Breast epithelium (tissue), 4 donors: Measurements from ENCODE around the gene CCDC34. TPM values are rescaled to one million over a fixed set of nuclear protein-coding genes. Genes with fewer than 3 reads are reported as not detected.

Source experiments
- DNase-seq, 2 donors: peaks; one replicate each; pipeline ENCODE4 v3.0.0-alpha.2; 2019; ENCODE audit warnings: low spot score in 2 of 2
- H3K27ac ChIP-seq, 2 donors: fragments of 200-600 bp; sonication (generic) in 1 of 2; one replicate each; pipeline ENCODE4 v1.5.1; 2016 to 2019; ENCODE audit warnings: mild to moderate bottlenecking in 1 of 2
- H3K27me3 ChIP-seq, 2 donors: fragments of 200-600 bp; sonication (generic) in 1 of 2; one replicate each; pipeline versions ENCODE4 v1.5.1 to v1.6.0; 2017 to 2019; ENCODE audit warnings: control low read depth in 1 of 2, mild to moderate bottlenecking in 1 of 2
- H3K36me3 ChIP-seq: fragments of 200-600 bp; one replicate; pipeline ENCODE4 v1.5.1; 2019
- H3K4me1 ChIP-seq, 2 donors: fragments of 200-600 bp; sonication (generic); one replicate each; pipeline ENCODE4 v1.5.1; 2016 to 2019; ENCODE audit warnings: control low read depth in 1 of 2
- H3K4me3 ChIP-seq, 3 donors: fragments of 200-600 bp; sonication (generic); 1 replicate in 2 of 3; 2 replicates in 1 of 3; pipeline ENCODE4 v1.5.1; 2016 to 2019; ENCODE audit warnings: mild to moderate bottlenecking in 3 of 3, moderate library complexity in 2 of 3
- H3K9me3 ChIP-seq, 2 donors: fragments of 200-600 bp; sonication (generic) in 1 of 2; one replicate each; pipeline ENCODE4 v1.5.1; 2016 to 2019; ENCODE audit warnings: control low read depth in 1 of 2
- CTCF ChIP-seq, 3 donors: fragments of 450-650 bp; IDR thresholded peaks; one replicate each; pipeline ENCODE4 v1.5.1; 2016 to 2017; ENCODE audit warnings: antibody characterized with exemption in 3 of 3, mild to moderate bottlenecking in 3 of 3, moderate library complexity in 3 of 3
- POLR2A ChIP-seq: fragments of 450-650 bp; IDR thresholded peaks from one replicate; pipeline ENCODE4 v1.6.1; 2016; ENCODE audit warnings: antibody characterized with exemption, mild to moderate bottlenecking, moderate library complexity
- POLR2AphosphoS5 ChIP-seq, 3 donors: sonication (generic); formaldehyde crosslinking; IDR thresholded peaks; one replicate each; pipeline ENCODE4 v1.6.1; 2017; ENCODE audit warnings: antibody characterized with exemption in 3 of 3
- intact Hi-C: fragments of 100-400 bp; cut with DNase I; formaldehyde crosslinking; loops from one replicate; pipeline ENCODE4 v1.15.1; 2023; ENCODE audit warnings: low total_unique reads
- total RNA-seq, 3 donors: library from RNA; depleted of rRNA; stranded (reverse); fragments of >200 nt; gene quantifications; one replicate each; pipeline ENCODE4 v1.1.0, GENCODE V29; 2016

CCDC34 gene
- total RNA-seq, 3 donors from 2014 or later, result 2.2 to 9.7 (median 4.9) TPM

DNA sequence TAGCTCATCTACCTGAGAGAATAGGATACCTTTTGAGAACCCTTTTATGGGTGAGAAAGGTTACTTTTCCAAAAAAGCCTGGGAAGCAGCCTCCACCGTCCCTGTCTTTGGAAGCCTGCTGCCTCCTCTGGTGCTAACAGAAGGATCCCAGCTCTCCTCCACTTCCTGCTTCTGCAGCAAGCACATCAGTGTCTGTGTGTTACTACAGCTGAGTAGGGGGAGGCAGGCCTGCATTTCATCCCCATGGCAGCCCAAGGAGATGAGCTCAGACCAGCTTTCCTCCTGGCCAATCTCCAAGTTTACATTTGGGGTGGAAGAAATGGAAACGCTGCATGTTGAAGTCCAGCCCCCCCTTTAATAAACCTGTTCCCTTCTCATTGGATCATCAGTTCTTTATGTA is 7.4 kb upstream of the CCDC34 start:
- Histone ChIP-seq H3K27ac (no peak overlapping the region), H3K9me3 (no peaks in the 10 kb centered on the region), H3K27me3 (no peaks in the 10 kb centered on the region), H3K4me1 (no peaks in the 10 kb centered on the region), H3K36me3 (no peaks in the 10 kb centered on the region), H3K4me3 (no peak overlapping the region)
- no peak for TF ChIP-seq POLR2AphosphoS5 (IDR thresholded peaks at IDR 0.05)
- no peak for TF ChIP-seq CTCF (IDR thresholded peaks at IDR 0.05)
- no peak for TF ChIP-seq POLR2A
- intact Hi-C loops, result no loop called here
- DNase-seq, result no peak

DNA sequence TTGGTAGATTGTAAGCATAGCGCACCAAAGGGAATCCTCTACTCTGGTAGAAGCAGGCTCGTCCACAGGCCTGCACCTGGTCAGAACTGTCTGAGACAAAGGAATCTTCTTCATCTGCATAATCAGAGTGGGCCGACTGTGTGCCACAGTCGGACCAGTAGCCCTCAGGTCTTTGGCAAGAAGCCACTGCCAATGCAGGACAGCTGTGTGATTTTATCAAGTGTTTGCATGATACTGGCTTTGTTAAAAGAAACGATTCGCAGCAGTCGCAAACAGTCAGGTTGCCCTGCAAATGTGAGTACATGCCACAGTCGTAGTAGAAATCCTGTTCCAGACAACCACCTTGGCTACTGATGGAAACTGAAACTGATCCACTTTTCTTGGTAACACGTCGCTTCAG is 4.9 kb upstream of the CCDC34 start:
- peak overlapping the region in 1 of 3 donors; percentile 19 for H3K4me3 ChIP-seq
- intact Hi-C loops, result no loop called here
- TF ChIP-seq POLR2A (no peak), POLR2AphosphoS5 (IDR thresholded peaks at IDR 0.05) (no peak), CTCF (IDR thresholded peaks at IDR 0.05) (no peak)
- DNase-seq, result no peak
- no peaks in the 10 kb centered on the region for H3K27me3 ChIP-seq
- no peaks in the 10 kb centered on the region for H3K4me1 ChIP-seq
- no peaks in the 10 kb centered on the region for H3K36me3 ChIP-seq
- no peaks in the 10 kb centered on the region for H3K9me3 ChIP-seq
- H3K27ac ChIP-seq, result peak overlapping the region in 1 of 2 donors; percentile 52

DNA sequence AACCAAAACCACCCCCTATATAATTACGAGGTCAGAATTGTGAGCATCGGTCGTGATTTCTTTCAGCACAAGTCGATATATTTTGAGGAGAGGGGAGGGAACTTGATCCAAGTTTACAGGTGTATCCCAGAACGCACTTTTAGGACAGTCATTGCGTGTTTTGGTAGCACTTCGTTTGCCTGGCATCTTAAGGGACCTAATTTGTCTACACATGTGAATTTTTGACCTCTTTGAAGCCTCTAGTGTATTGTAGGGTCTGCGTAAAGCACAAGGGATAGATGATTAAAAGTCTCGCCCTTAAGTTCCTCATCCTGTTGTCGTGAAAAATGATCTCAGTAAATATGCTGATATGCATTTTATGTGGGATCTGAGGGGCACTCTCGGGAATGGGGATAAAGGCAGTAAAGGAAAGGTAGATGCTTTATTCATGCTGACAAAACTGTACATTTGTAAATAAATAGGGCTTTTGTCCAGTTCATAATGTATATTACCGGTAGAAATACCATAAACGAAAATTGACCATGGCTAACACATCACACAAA is 632 bp upstream of the CCDC34 start:
- Histone ChIP-seq H3K4me3 (peak overlapping the region; percentile 63 to 90 (median 81)), H3K27me3 (no peaks in the 10 kb centered on the region), H3K9me3 (no peaks in the 10 kb centered on the region), H3K4me1 (no peaks in the 10 kb centered on the region), H3K36me3 (no peaks in the 10 kb centered on the region), H3K27ac (peak overlapping the region; percentile 80 to 85)
- DNase-seq, result no peak
- intact Hi-C loops, result no loop called here
- no peak for TF ChIP-seq POLR2AphosphoS5 (IDR thresholded peaks at IDR 0.05)
- TF ChIP-seq POLR2A, result no peak
- no peak for TF ChIP-seq CTCF (IDR thresholded peaks at IDR 0.05)

DNA sequence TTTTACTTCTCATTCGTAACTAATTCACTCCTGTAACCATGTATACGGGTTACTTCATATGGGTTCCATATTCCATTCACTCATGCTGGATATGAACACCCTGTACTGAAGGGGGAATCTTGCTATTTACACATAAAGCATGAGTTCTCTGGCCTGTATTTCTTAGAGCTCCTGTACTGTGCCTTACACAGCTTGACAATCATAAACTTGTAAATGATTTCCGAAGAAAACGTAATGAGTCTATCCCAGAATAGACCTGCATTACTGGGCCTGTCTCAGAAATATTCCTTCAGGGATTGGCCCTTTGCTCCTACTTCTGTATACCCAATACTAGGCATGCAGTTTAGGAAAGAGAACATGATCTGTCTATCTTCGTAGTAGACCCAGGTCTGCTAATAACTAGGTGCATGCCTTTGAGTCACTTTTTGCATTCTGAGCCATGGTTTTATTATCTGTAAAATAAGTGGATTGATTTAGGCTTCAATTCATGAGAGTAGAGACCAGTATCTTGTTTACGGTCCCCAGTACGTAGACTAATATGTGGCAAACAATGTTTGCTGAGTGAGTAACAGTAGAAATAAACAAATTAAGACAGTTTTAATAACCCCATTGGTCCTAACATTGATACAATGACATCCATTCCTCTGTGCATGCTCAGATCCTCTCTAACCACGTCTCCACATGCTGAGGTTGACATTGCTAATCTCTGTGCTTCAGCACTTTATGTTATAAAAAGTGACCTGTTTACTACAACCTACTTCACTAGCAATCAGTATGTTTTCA is 1.2 kb downstream of the CCDC34 start:
- Histone ChIP-seq H3K27me3 (no peaks in the 10 kb centered on the region), H3K4me3 (peak overlapping the region in 2 of 3 donors; percentile 81 to 90), H3K9me3 (no peaks in the 10 kb centered on the region), H3K27ac (no peak overlapping the region), H3K4me1 (no peaks in the 10 kb centered on the region), H3K36me3 (no peaks in the 10 kb centered on the region)
- no peak for TF ChIP-seq POLR2AphosphoS5 (IDR thresholded peaks at IDR 0.05)
- no peak for TF ChIP-seq POLR2A
- no peak for TF ChIP-seq CTCF (IDR thresholded peaks at IDR 0.05)
- intact Hi-C loops, result no loop called here
- DNase-seq, result no peak

GRCh38 chr11:27358296-27358695 is 4.7 kb downstream of the CCDC34 start:
- H3K36me3 ChIP-seq, result no peaks in the 10 kb centered on the region
- H3K4me1 ChIP-seq, result no peaks in the 10 kb centered on the region
- intact Hi-C loops, result no loop called here
- H3K27me3 ChIP-seq, result no peaks in the 10 kb centered on the region
- no peak for DNase-seq
- no peaks in the 10 kb centered on the region for H3K9me3 ChIP-seq
- no peak overlapping the region for H3K4me3 ChIP-seq
- TF ChIP-seq CTCF (IDR thresholded peaks at IDR 0.05) (no peak), POLR2AphosphoS5 (IDR thresholded peaks at IDR 0.05) (no peak), POLR2A (no peak)
- H3K27ac ChIP-seq, result peak overlapping the region in 1 of 2 donors; percentile 21
